Measurements from ENCODE around the gene ITGA6.
A peak's percentile ranks its signal among the peaks of the same experiment; 100 is the strongest.

Gene ITGA6

GRCh38 chr2:172465417-172466334 lies 38.3 kb downstream of the ITGA6 start:
- Histone ChIP-seq H2AFZ (ENCODE audit: low read length) (no peak overlapping the region), H3K36me3 (replicated peaks in 1 of 2; ENCODE audit: control insufficient read depth in 2 of 2, insufficient read depth in 2 of 2, low read length in 2 of 2) (peaks cover 0 to 3% of the 10 kb centered on the region in 2 donors), H3K9ac (ENCODE audit: low read depth, low read length, poor library complexity) (no peak overlapping the region), H3K79me1 (ENCODE audit: low read depth, low read length) (peaks cover 2% of the 10 kb centered on the region), H3K18ac (ENCODE audit: low read length) (no peak overlapping the region), H2BK120ac (ENCODE audit: low read depth, low read length) (no peak overlapping the region), H2BK12ac (ENCODE audit: low read length) (no peak overlapping the region), H2BK15ac (ENCODE audit: low read length) (no peak overlapping the region), H3K4ac (ENCODE audit: low read length) (no peak overlapping the region), H2BK5ac (ENCODE audit: low read length) (no peak overlapping the region), H3K4me3 (ENCODE audit: low read length in 2 of 2) (no peak overlapping the region), H3K27ac (replicated peaks; ENCODE audit: low read length) (no peak overlapping the region), H3K4me1 (ENCODE audit: control insufficient read depth in 2 of 2, insufficient read depth in 1 of 2, low read depth in 1 of 2, low read length in 2 of 2) (peaks cover 3 to 7% of the 10 kb centered on the region in 2 donors), H3K4me2 (ENCODE audit: insufficient read depth, low read length, poor library complexity, severe bottlenecking) (no peak overlapping the region), H3K14ac (ENCODE audit: low read length) (no peak overlapping the region), H3K27me3 (ENCODE audit: control insufficient read depth in 3 of 3, insufficient read depth in 3 of 3, low read depth in 1 of 3, low read length in 3 of 3) (no peaks in the 10 kb centered on the region), H3K9me3 (replicated peaks in 1 of 2; ENCODE audit: control insufficient read depth in 2 of 2, insufficient read depth in 1 of 2, low read depth in 1 of 2, low read length in 2 of 2) (no peaks in the 10 kb centered on the region), H4K8ac (ENCODE audit: low read depth, low read length) (no peak overlapping the region), H3K23ac (ENCODE audit: low read depth, low read length, poor library complexity) (no peak overlapping the region), H2AK5ac (ENCODE audit: low read depth, low read length) (no peak overlapping the region), H4K91ac (ENCODE audit: low read depth, low read length, poor library complexity) (no peak overlapping the region)
- WGBS, 2 donors (ENCODE audit: extremely low coverage in 2 of 2, insufficient read length in 2 of 2, insufficient replicate concordance in 1 of 2), result no CpG with 5 or more reads among the region's 24 CpGs
- DNase-seq (ENCODE audit: low spot score), result peak; percentile 51

GRCh38 chr2:172467382-172467781 lies 40.0 kb downstream of the ITGA6 start:
- Histone ChIP-seq H2AK5ac (ENCODE audit: low read depth, low read length) (no peak overlapping the region), H3K4me3 (ENCODE audit: low read length in 2 of 2) (peak overlapping the region in 1 of 2 donors; percentile 16), H3K4me2 (ENCODE audit: insufficient read depth, low read length, poor library complexity, severe bottlenecking) (no peak overlapping the region), H3K27me3 (ENCODE audit: control insufficient read depth in 3 of 3, insufficient read depth in 3 of 3, low read depth in 1 of 3, low read length in 3 of 3) (no peaks in the 10 kb centered on the region), H3K36me3 (replicated peaks in 1 of 2; ENCODE audit: control insufficient read depth in 2 of 2, insufficient read depth in 2 of 2, low read length in 2 of 2) (peaks cover 3 to 7% of the 10 kb centered on the region in 2 donors), H2BK5ac (ENCODE audit: low read length) (no peak overlapping the region), H3K4me1 (ENCODE audit: control insufficient read depth in 2 of 2, insufficient read depth in 1 of 2, low read depth in 1 of 2, low read length in 2 of 2) (peaks cover 0 to 1% of the 10 kb centered on the region in 2 donors), H3K9ac (ENCODE audit: low read depth, low read length, poor library complexity) (no peak overlapping the region), H2BK120ac (ENCODE audit: low read depth, low read length) (no peak overlapping the region), H3K4ac (ENCODE audit: low read length) (no peak overlapping the region), H3K27ac (replicated peaks; ENCODE audit: low read length) (no peak overlapping the region), H3K18ac (ENCODE audit: low read length) (no peak overlapping the region), H2BK15ac (ENCODE audit: low read length) (no peak overlapping the region), H4K91ac (ENCODE audit: low read depth, low read length, poor library complexity) (no peak overlapping the region), H3K23ac (ENCODE audit: low read depth, low read length, poor library complexity) (no peak overlapping the region), H2BK12ac (ENCODE audit: low read length) (no peak overlapping the region), H4K8ac (ENCODE audit: low read depth, low read length) (no peak overlapping the region), H3K79me1 (ENCODE audit: low read depth, low read length) (peaks cover 2% of the 10 kb centered on the region), H3K14ac (ENCODE audit: low read length) (no peak overlapping the region), H2AFZ (ENCODE audit: low read length) (no peak overlapping the region), H3K9me3 (replicated peaks in 1 of 2; ENCODE audit: control insufficient read depth in 2 of 2, insufficient read depth in 1 of 2, low read depth in 1 of 2, low read length in 2 of 2) (no peaks in the 10 kb centered on the region)
- no CpG with 5 or more reads among the region's 8 CpGs for WGBS, 2 donors (ENCODE audit: extremely low coverage in 2 of 2, insufficient read length in 2 of 2, insufficient replicate concordance in 1 of 2)
- DNase-seq (ENCODE audit: low spot score), result no peak

- H3K27ac ChIP-seq (replicated peaks; ENCODE audit: low read length), result no peak overlapping the region
- H3K79me1 ChIP-seq (ENCODE audit: low read depth, low read length), result no peaks in the 10 kb centered on the region
- H3K4ac ChIP-seq (ENCODE audit: low read length), result no peak overlapping the region
- H2BK5ac ChIP-seq (ENCODE audit: low read length), result no peak overlapping the region
- H3K27me3 ChIP-seq (ENCODE audit: control insufficient read depth in 3 of 3, insufficient read depth in 3 of 3, low read depth in 1 of 3, low read length in 3 of 3), result no peaks in the 10 kb centered on the region
- no peak overlapping the region for H2BK120ac ChIP-seq (ENCODE audit: low read depth, low read length)
- no peak overlapping the region for H4K91ac ChIP-seq (ENCODE audit: low read depth, low read length, poor library complexity)
- DNase-seq (ENCODE audit: low spot score), result no peak
- peaks cover 4 to 20% of the 10 kb centered on the region in 2 donors for H3K36me3 ChIP-seq (replicated peaks in 1 of 2; ENCODE audit: control insufficient read depth in 2 of 2, insufficient read depth in 2 of 2, low read length in 2 of 2)
- no peak overlapping the region for H3K9ac ChIP-seq (ENCODE audit: low read depth, low read length, poor library complexity)
- no peak overlapping the region for H3K4me2 ChIP-seq (ENCODE audit: insufficient read depth, low read length, poor library complexity, severe bottlenecking)
- H3K4me1 ChIP-seq (ENCODE audit: control insufficient read depth in 2 of 2, insufficient read depth in 1 of 2, low read depth in 1 of 2, low read length in 2 of 2), result peaks cover 0 to 1% of the 10 kb centered on the region in 2 donors
- no peak overlapping the region for H2AFZ ChIP-seq (ENCODE audit: low read length)
- H3K14ac ChIP-seq (ENCODE audit: low read length), result no peak overlapping the region
- H3K9me3 ChIP-seq (replicated peaks in 1 of 2; ENCODE audit: control insufficient read depth in 2 of 2, insufficient read depth in 1 of 2, low read depth in 1 of 2, low read length in 2 of 2), result no peaks in the 10 kb centered on the region
- no peak overlapping the region for H3K4me3 ChIP-seq (ENCODE audit: low read length in 2 of 2)
- H3K23ac ChIP-seq (ENCODE audit: low read depth, low read length, poor library complexity), result no peak overlapping the region
- no peak overlapping the region for H2AK5ac ChIP-seq (ENCODE audit: low read depth, low read length)
- WGBS, 2 donors (ENCODE audit: extremely low coverage in 2 of 2, insufficient read length in 2 of 2, insufficient replicate concordance in 1 of 2), result no CpG with 5 or more reads among the region's 11 CpGs
- no peak overlapping the region for H4K8ac ChIP-seq (ENCODE audit: low read depth, low read length)
- no peak overlapping the region for H3K18ac ChIP-seq (ENCODE audit: low read length)
- no peak overlapping the region for H2BK12ac ChIP-seq (ENCODE audit: low read length)
- H2BK15ac ChIP-seq (ENCODE audit: low read length), result no peak overlapping the region
Observed at GRCh38 chr2:172470958-172471922, 43.9 kb downstream of the ITGA6 start.

Measured in neuronal stem cell (in vitro differentiated cells).